ENCODE data around the gene POC1A. TPM values are rescaled to one million over a fixed set of nuclear protein-coding genes. Genes with fewer than 3 reads are reported as not detected.

The POC1A gene
- polyA plus RNA-seq, 1 donor (not counting 4 experiments of a cell fraction or from before 2014, with no cell fraction given) = 11.5 TPM

DNA sequence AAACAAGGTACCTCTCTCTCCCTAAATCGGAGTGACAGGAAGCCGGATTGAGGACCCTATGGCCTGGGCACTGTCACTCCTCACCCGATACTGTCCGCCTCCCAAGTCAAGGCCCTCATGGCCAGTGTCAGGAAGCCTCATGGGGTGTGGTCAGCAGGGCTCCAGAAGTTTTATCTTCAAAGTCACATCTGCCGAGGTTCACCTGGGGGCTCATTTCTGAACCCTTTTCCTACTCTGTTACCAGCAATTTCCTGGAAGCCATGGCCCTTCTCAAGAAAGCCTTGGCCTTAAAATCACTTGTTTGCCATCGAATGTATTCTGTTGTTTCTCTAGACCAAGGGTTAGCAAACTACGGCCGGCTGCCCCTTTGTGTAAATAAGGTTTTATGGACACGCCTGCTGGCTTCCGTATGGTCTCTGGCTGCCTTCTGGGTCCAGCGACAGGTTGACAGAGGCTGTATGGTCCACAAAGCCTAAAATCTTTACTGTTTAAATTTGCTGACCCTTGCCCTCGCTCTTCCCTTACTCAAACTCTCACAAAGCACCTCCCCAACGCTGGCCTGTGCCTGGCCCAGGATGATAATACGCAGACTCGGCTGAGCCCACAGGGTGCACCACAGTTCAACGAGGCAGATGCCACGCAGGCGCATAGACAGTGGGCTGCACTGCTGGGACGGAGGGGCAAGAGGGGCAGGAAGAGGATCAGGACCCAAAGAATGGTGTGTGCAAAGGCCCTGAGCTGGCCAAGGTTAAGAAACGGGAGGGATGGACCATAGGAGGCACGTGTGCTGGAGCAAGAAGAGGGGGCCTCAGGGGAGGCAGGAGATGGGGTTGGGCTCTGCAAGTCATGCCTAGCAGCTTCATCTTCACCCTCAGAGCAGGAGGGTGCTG lies 73.1 kb downstream of the POC1A start:
- H2AFZ ChIP-seq (ENCODE audit: control insufficient read depth, low read length) = no peak overlapping the region
- dilution Hi-C loops (cut with MboI; ENCODE audit: extremely low pct_ligation_motif_present, low sequenced_read_pairs) = no loop called here
- H3K9ac ChIP-seq (ENCODE audit: control insufficient read depth, extremely low read depth, insufficient read depth, low read length) = no peak overlapping the region
- FAIRE-seq (no peak), DNase-seq (ENCODE audit: low read depth, low spot score) (no peak)
- no peaks in the 10 kb centered on the region for H3K27me3 ChIP-seq (ENCODE audit: control insufficient read depth, extremely low read depth, insufficient read depth, low read length)
- no peak overlapping the region for H3K4me2 ChIP-seq (ENCODE audit: control insufficient read depth, extremely low read depth, insufficient read depth, low read depth, low read length)
- no peaks in the 10 kb centered on the region for H3K9me3 ChIP-seq (ENCODE audit: control insufficient read depth, low read depth, low read length)
- no peaks in the 10 kb centered on the region for H3K79me2 ChIP-seq (ENCODE audit: control insufficient read depth, insufficient read depth, low read length)
- H3K9me1 ChIP-seq (ENCODE audit: control insufficient read depth, extremely low read depth, insufficient read depth, low read length) = no peaks in the 10 kb centered on the region
- H3K4me3 ChIP-seq (ENCODE audit: control insufficient read depth in 2 of 3, extremely low read depth in 1 of 3, insufficient read depth in 2 of 3, low read depth in 1 of 3, low read length in 3 of 3) = no peak overlapping the region
- no peaks in the 10 kb centered on the region for H4K20me1 ChIP-seq (ENCODE audit: control insufficient read depth, extremely low read depth, insufficient read depth, low read length)
- no peaks in the 10 kb centered on the region for H3K4me1 ChIP-seq (ENCODE audit: control insufficient read depth, extremely low read depth, insufficient read depth, low read length)
- H3K27ac ChIP-seq (ENCODE audit: control insufficient read depth, insufficient read depth, low read length) = no peak overlapping the region
- H3K36me3 ChIP-seq (ENCODE audit: control insufficient read depth in 2 of 2, extremely low read depth in 1 of 2, insufficient read depth in 2 of 2, low read length in 2 of 2) = no peaks in the 10 kb centered on the region
- TF ChIP-seq, protein P1, sequence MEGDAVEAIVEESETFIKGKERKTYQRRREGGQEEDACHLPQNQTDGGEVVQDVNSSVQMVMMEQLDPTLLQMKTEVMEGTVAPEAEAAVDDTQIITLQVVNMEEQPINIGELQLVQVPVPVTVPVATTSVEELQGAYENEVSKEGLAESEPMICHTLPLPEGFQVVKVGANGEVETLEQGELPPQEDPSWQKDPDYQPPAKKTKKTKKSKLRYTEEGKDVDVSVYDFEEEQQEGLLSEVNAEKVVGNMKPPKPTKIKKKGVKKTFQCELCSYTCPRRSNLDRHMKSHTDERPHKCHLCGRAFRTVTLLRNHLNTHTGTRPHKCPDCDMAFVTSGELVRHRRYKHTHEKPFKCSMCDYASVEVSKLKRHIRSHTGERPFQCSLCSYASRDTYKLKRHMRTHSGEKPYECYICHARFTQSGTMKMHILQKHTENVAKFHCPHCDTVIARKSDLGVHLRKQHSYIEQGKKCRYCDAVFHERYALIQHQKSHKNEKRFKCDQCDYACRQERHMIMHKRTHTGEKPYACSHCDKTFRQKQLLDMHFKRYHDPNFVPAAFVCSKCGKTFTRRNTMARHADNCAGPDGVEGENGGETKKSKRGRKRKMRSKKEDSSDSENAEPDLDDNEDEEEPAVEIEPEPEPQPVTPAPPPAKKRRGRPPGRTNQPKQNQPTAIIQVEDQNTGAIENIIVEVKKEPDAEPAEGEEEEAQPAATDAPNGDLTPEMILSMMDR (optimal IDR thresholded peaks at IDR 0.05 in 1 of 3, IDR thresholded peaks at IDR 0.05 in 1 of 3, conservative IDR thresholded peaks at IDR 0.05 in 1 of 3; ENCODE audit: extremely low read depth in 1 of 3, insufficient read depth in 2 of 3, low read length in 3 of 3) = no peak
- TF ChIP-seq EZH2 (IDR thresholded peaks at IDR 0.05; ENCODE audit: low read length) = no peak

DNA sequence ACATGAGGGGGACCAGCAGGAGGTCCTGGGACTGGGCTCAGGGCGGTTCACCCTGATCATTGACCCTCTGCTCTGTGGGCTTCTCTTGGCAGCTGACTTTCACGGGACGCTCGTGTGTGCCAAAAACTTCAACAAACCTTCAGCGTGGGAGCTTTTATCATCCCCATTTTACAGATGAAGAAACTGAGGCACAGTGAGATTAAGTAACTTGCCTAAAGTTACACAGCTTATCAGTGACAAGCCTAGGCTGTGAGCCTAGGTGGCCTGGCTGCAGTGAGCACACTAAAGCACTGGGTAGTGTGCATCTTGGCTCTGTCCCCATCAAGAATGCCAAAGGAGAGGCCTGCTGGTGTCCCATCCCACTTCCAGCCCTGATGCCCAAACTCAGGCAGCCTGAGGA lies 74.3 kb downstream of the POC1A start:
- H4K20me1 ChIP-seq (ENCODE audit: control insufficient read depth, extremely low read depth, insufficient read depth, low read length) = no peaks in the 10 kb centered on the region
- dilution Hi-C loops (cut with MboI; ENCODE audit: extremely low pct_ligation_motif_present, low sequenced_read_pairs) = no loop called here
- H3K9me1 ChIP-seq (ENCODE audit: control insufficient read depth, extremely low read depth, insufficient read depth, low read length) = no peaks in the 10 kb centered on the region
- H3K4me3 ChIP-seq (ENCODE audit: control insufficient read depth in 2 of 3, extremely low read depth in 1 of 3, insufficient read depth in 2 of 3, low read depth in 1 of 3, low read length in 3 of 3) = no peak overlapping the region
- TF ChIP-seq EZH2 (IDR thresholded peaks at IDR 0.05; ENCODE audit: low read length) = no peak
- TF ChIP-seq, protein P1 (optimal IDR thresholded peaks at IDR 0.05 in 1 of 3, IDR thresholded peaks at IDR 0.05 in 1 of 3, conservative IDR thresholded peaks at IDR 0.05 in 1 of 3; ENCODE audit: extremely low read depth in 1 of 3, insufficient read depth in 2 of 3, low read length in 3 of 3) = no peak
- H3K9ac ChIP-seq (ENCODE audit: control insufficient read depth, extremely low read depth, insufficient read depth, low read length) = no peak overlapping the region
- H3K9me3 ChIP-seq (ENCODE audit: control insufficient read depth, low read depth, low read length) = no peaks in the 10 kb centered on the region
- no peak overlapping the region for H3K27ac ChIP-seq (ENCODE audit: control insufficient read depth, insufficient read depth, low read length)
- FAIRE-seq (no peak), DNase-seq (ENCODE audit: low read depth, low spot score) (no peak)
- no peaks in the 10 kb centered on the region for H3K79me2 ChIP-seq (ENCODE audit: control insufficient read depth, insufficient read depth, low read length)
- H3K27me3 ChIP-seq (ENCODE audit: control insufficient read depth, extremely low read depth, insufficient read depth, low read length) = no peaks in the 10 kb centered on the region
- no peaks in the 10 kb centered on the region for H3K4me1 ChIP-seq (ENCODE audit: control insufficient read depth, extremely low read depth, insufficient read depth, low read length)
- H3K36me3 ChIP-seq (ENCODE audit: control insufficient read depth in 2 of 2, extremely low read depth in 1 of 2, insufficient read depth in 2 of 2, low read length in 2 of 2) = no peaks in the 10 kb centered on the region
- H2AFZ ChIP-seq (ENCODE audit: control insufficient read depth, low read length) = no peak overlapping the region
- H3K4me2 ChIP-seq (ENCODE audit: control insufficient read depth, extremely low read depth, insufficient read depth, low read depth, low read length) = no peak overlapping the region

Measured in keratinocyte (primary cell).